IMR-90 (cell line): ENCODE data around the gene LRP1B. TPM values are rescaled to one million over a fixed set of nuclear protein-coding genes. Genes with fewer than 3 reads are reported as not detected.
"Not testable (repeated sequence)": the region's sequence is repeated elsewhere in the genome, so short reads cannot be mapped to it uniquely, and the experiment has no call there.

ENCODE experiments used
- ATAC-seq: fragments of 200-7000 bp; cut with Tn5 transposase; 2 replicates; pipeline ENCODE4 v1.9.1; 2020; ENCODE audit warnings: low read depth, mild to moderate bottlenecking, moderate library complexity
- BruUV-seq: library from RNA; stranded (reverse); fragments of 400-500 nt; replicated peaks from 2 replicates; lab custom pipeline; 2021; lab: Mats Ljungman, UMichigan
- CTCF ChIA-PET: fragments of 300-600 bp; formaldehyde crosslinking; extraction: SDS; loops from one replicate; lab custom pipeline; 2021; ENCODE audit warnings: antibody characterized with exemption; lab: Yijun Ruan, JAX
- POLR2A ChIA-PET: fragments of 300-600 bp; sonication (Branson Sonifier 250); formaldehyde crosslinking; loops from one replicate; lab custom pipeline; 2022; ENCODE audit warnings: antibody characterized with exemption; ENCODE audit not compliant: unreplicated experiment; lab: Charles Lee
- DNase-seq: peaks from one replicate; pipeline ENCODE4 v3.0.0; 2013
- H2AFZ ChIP-seq: replicated peaks from 2 replicates; pipeline ENCODE3; 2013; ENCODE audit warnings: low read length, mild to moderate bottlenecking; ENCODE audit not compliant: poor library complexity
- H2AK5ac ChIP-seq: 2 replicates; pipeline ENCODE4 v1.6.1; 2013; ENCODE audit warnings: low read depth, low read length, inconsistent platforms
- H2AK9ac ChIP-seq: replicated peaks from 2 replicates; pipeline ENCODE3; 2013; ENCODE audit warnings: mild to moderate bottlenecking, low read depth, low read length, moderate library complexity; ENCODE audit not compliant: poor library complexity
- H2BK120ac ChIP-seq: 2 replicates; pipeline ENCODE4 v1.6.1; 2013; ENCODE audit warnings: low read depth, low read length, inconsistent platforms
- H2BK15ac ChIP-seq: 3 replicates; pipeline ENCODE4 v1.6.1; 2013; ENCODE audit warnings: low read depth, low read length, inconsistent platforms
- H2BK20ac ChIP-seq: 2 replicates; pipeline ENCODE4 v1.6.1; 2013; ENCODE audit warnings: low read depth, mild to moderate bottlenecking, inconsistent platforms, low read length, moderate library complexity
- H2BK5ac ChIP-seq: 2 replicates; pipeline ENCODE4 v1.6.1; 2013; ENCODE audit warnings: mild to moderate bottlenecking, low read depth, low read length, inconsistent platforms; ENCODE audit not compliant: poor library complexity, severe bottlenecking
- H3K14ac ChIP-seq: replicated peaks from 2 replicates; pipeline ENCODE4 v1.6.1; 2013; ENCODE audit warnings: low read depth, low read length, inconsistent platforms
- H3K18ac ChIP-seq: 2 replicates; pipeline ENCODE4 v1.6.1; 2013; ENCODE audit warnings: low read depth, low read length, control low read depth
- H3K23ac ChIP-seq: 2 replicates; pipeline ENCODE4 v1.6.1; 2013; ENCODE audit warnings: low read depth, low read length, inconsistent platforms
- H3K27ac ChIP-seq: 2 replicates; pipeline ENCODE4 v1.5.1; 2013; ENCODE audit warnings: mild to moderate bottlenecking, control low read depth, low read length; ENCODE audit not compliant: insufficient read depth
- H3K27me3 ChIP-seq: 2 replicates; pipeline ENCODE4 v1.6.1; 2013; ENCODE audit warnings: low read length; ENCODE audit not compliant: control insufficient read depth, insufficient read depth
- H3K36me3 ChIP-seq: 2 replicates; pipeline ENCODE4 v1.6.1; 2013; ENCODE audit warnings: low read length, mixed read lengths; ENCODE audit not compliant: control insufficient read depth, insufficient read depth
- H3K4ac ChIP-seq: 2 replicates; pipeline ENCODE4 v1.6.1; 2013; ENCODE audit warnings: low read depth, low read length, inconsistent platforms
- H3K4me1 ChIP-seq: 2 replicates; pipeline ENCODE4 v1.6.1; 2013; ENCODE audit warnings: low read length, mixed read lengths; ENCODE audit not compliant: control insufficient read depth, insufficient read depth
- H3K4me2 ChIP-seq: 2 replicates; pipeline ENCODE4 v1.6.1; 2013; ENCODE audit warnings: low read depth, mild to moderate bottlenecking, control low read depth, low read length, moderate library complexity
- H3K4me3 ChIP-seq: 2 replicates; pipeline ENCODE4 v1.5.1; 2013; ENCODE audit warnings: low read depth, mild to moderate bottlenecking, control low read depth, low read length, moderate library complexity; ENCODE audit not compliant: insufficient read depth
- H3K56ac ChIP-seq: 2 replicates; pipeline ENCODE4 v1.6.1; 2013; ENCODE audit warnings: low read length, inconsistent platforms; ENCODE audit not compliant: insufficient read depth; ENCODE audit errors: extremely low read depth
- H3K79me1 ChIP-seq, 2 experiments: 2 replicates each; pipeline ENCODE4 v1.6.1; 2013; ENCODE audit warnings: low read length in 2 of 2, inconsistent platforms in 1 of 2, low read depth in 1 of 2
- H3K9ac ChIP-seq: 2 replicates; pipeline ENCODE4 v1.6.1; 2013; ENCODE audit warnings: low read depth, low read length, control low read depth
- H3K9me1 ChIP-seq: 2 replicates; pipeline ENCODE4 v1.6.1; 2013; ENCODE audit warnings: low read length, inconsistent platforms; ENCODE audit not compliant: insufficient read depth
- H3K9me3 ChIP-seq: 2 replicates; pipeline ENCODE4 v1.6.1; 2013; ENCODE audit warnings: low read length; ENCODE audit not compliant: control insufficient read depth, insufficient read depth
- H4K20me1 ChIP-seq: 2 replicates; pipeline ENCODE4 v1.6.1; 2013; ENCODE audit warnings: low read length, inconsistent platforms; ENCODE audit not compliant: insufficient read depth
- H4K5ac ChIP-seq: 2 replicates; pipeline ENCODE4 v1.6.1; 2013; ENCODE audit warnings: mild to moderate bottlenecking, low read depth, low read length, control low read depth
- H4K8ac ChIP-seq, 2 experiments: 2 replicates each; pipeline ENCODE4 v1.6.1; 2013; ENCODE audit warnings: low read depth in 2 of 2, low read length in 2 of 2, control low read depth in 1 of 2, inconsistent platforms in 1 of 2
- H4K91ac ChIP-seq: 2 replicates; pipeline ENCODE4 v1.6.1; 2013; ENCODE audit warnings: low read depth, low read length, inconsistent platforms; ENCODE audit not compliant: insufficient read depth
- ELK1 ChIP-seq: fragments of 150-350 bp; IDR thresholded peaks from 2 replicates; pipeline ENCODE4 v1.6.1; 2016; ENCODE audit warnings: low read depth, mild to moderate bottlenecking, low read length, moderate library complexity, borderline replicate concordance
- RFX5 ChIP-seq: IDR thresholded peaks from 2 replicates; pipeline ENCODE4 v1.8.0; 2012; ENCODE audit warnings: low read depth, mild to moderate bottlenecking, low read length, moderate library complexity
- WGBS, 2 experiments: methylation state at CpG; one replicate each; pipeline versions ENCODE4 v1.1.5 to v1.1.7; 2013; ENCODE audit warnings: missing lambda C conversion rate in 2 of 2; ENCODE audit not compliant: insufficient read length in 1 of 2; ENCODE audit errors: extremely low coverage in 2 of 2; 5-methylcytosine and 5-hydroxymethylcytosine counted together
- dilution Hi-C: fragments of 300-500 bp; cut with HindIII; formaldehyde crosslinking; loops from one replicate; pipeline ENCODE4 v1.14.3; 2018; ENCODE audit warnings: low sequenced_read_pairs; ENCODE audit not compliant: unreplicated experiment
- in situ Hi-C: fragments of 300-500 bp; cut with MboI; formaldehyde crosslinking; loops from 3 replicates; pipeline ENCODE4 v1.14.3; 2019; ENCODE audit warnings: low sequenced_read_pairs, inconsistent platforms, mixed read lengths
- intact Hi-C: fragments of 100-400 bp; cut with micrococcal nuclease; formaldehyde crosslinking; loops from 2 replicates; pipeline ENCODE4 v1.10.0; 2022
- polyA plus RNA-seq, 3 experiments: library from polyadenylated mRNA; depleted of rRNA; stranded (reverse); fragments of >200 nt; gene quantifications; 2 replicates each; pipeline ENCODE4 v1.2.3, GENCODE V29; 2012; ENCODE audit warnings: low replicate concordance in 1 of 3
- total RNA-seq: library from RNA; depleted of rRNA; stranded (reverse); fragments of >200 nt; gene quantifications from 2 replicates; pipeline ENCODE4 v1.2.3, GENCODE V29; 2012
- TF ChIP-seq, protein P1 (sequence below): conservative IDR thresholded peaks from 2 replicates; pipeline ENCODE4 v1.5.1; 2012; ENCODE audit warnings: mild to moderate bottlenecking, low read depth, low read length, improper control_type of control experiment

LRP1B gene
- total and polyA plus RNA-seq, 2 of the 4 experiments (the other 2 are of a cell fraction) = under 0.01 to 0.02 TPM

- Histone ChIP-seq H4K20me1 (no peaks in the 10 kb centered on the region), H2BK120ac (no peak overlapping the region), H2AFZ (no peak overlapping the region), H3K18ac (no peak overlapping the region), H3K4me3 (no peak overlapping the region), H3K9me3 (no peaks in the 10 kb centered on the region), H3K36me3 (no peaks in the 10 kb centered on the region), H2BK15ac (no peak overlapping the region), H4K8ac (no peak overlapping the region), H3K27me3 (no peaks in the 10 kb centered on the region), H3K9me1 (no peaks in the 10 kb centered on the region), H3K79me1 (no peaks in the 10 kb centered on the region), H3K56ac (no peak overlapping the region), H3K4me2 (no peak overlapping the region), H2BK20ac (no peak overlapping the region), H2AK5ac (no peak overlapping the region), H3K14ac (no peak overlapping the region), H3K4me1 (no peaks in the 10 kb centered on the region), H4K5ac (no peak overlapping the region), H3K4ac (no peak overlapping the region), H3K9ac (no peak overlapping the region), H2BK5ac (no peak overlapping the region), H3K27ac (no peak overlapping the region), H2AK9ac (no peak overlapping the region), H4K91ac (no peak overlapping the region), H3K23ac (no peak overlapping the region)
- TF ChIP-seq RFX5 (no peak), ELK1 (no peak)
- TF ChIP-seq, protein P1, sequence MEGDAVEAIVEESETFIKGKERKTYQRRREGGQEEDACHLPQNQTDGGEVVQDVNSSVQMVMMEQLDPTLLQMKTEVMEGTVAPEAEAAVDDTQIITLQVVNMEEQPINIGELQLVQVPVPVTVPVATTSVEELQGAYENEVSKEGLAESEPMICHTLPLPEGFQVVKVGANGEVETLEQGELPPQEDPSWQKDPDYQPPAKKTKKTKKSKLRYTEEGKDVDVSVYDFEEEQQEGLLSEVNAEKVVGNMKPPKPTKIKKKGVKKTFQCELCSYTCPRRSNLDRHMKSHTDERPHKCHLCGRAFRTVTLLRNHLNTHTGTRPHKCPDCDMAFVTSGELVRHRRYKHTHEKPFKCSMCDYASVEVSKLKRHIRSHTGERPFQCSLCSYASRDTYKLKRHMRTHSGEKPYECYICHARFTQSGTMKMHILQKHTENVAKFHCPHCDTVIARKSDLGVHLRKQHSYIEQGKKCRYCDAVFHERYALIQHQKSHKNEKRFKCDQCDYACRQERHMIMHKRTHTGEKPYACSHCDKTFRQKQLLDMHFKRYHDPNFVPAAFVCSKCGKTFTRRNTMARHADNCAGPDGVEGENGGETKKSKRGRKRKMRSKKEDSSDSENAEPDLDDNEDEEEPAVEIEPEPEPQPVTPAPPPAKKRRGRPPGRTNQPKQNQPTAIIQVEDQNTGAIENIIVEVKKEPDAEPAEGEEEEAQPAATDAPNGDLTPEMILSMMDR = no peak
- POLR2A ChIA-PET = no interaction called here
- in situ Hi-C loops = no loop called here
- CTCF ChIA-PET = no interaction called here
- ATAC-seq = no peak
- no CpG with 5 or more reads among the region's 5 CpGs for WGBS, 2 experiments
- intact Hi-C loops = no loop called here
- dilution Hi-C loops = no loop called here
- DNase-seq = no peak
- no TSS peak for BruUV-seq
Measured at GRCh38 chr2:140436936-140437335, 1693.9 kb downstream of the LRP1B start.

GRCh38 chr2:140427033-140427432 is 1703.8 kb downstream of the LRP1B start:
- H4K91ac ChIP-seq, H2BK20ac ChIP-seq, H4K20me1 ChIP-seq, POLR2A ChIA-PET, H3K18ac ChIP-seq, H3K9me3 ChIP-seq, H3K4ac ChIP-seq, H3K9me1 ChIP-seq, H3K4me2 ChIP-seq, H3K4me3 ChIP-seq, DNase-seq, H2AK9ac ChIP-seq, in situ Hi-C loops, H3K23ac ChIP-seq, H2BK5ac ChIP-seq, H3K79me1 ChIP-seq, ATAC-seq, H2AFZ ChIP-seq, H3K56ac ChIP-seq, H3K14ac ChIP-seq, H2BK15ac ChIP-seq, H3K4me1 ChIP-seq, H3K27ac ChIP-seq, H4K8ac ChIP-seq, CTCF ChIA-PET, H4K5ac ChIP-seq, H2BK120ac ChIP-seq, H3K27me3 ChIP-seq, H2AK5ac ChIP-seq, H3K36me3 ChIP-seq, intact Hi-C loops, H3K9ac ChIP-seq, dilution Hi-C loops, BruUV-seq: not testable (repeated sequence)
- WGBS, 2 experiments = 84% methylated on average over 16 of the region's 18 CpGs; no CpG with 5 or more reads in 1 of the 2 experiments
